GM19193 (cell line): Measurements from ENCODE around the gene NBEAL1.

Experiments
- POLR2A ChIP-seq: IDR thresholded peaks from 4 replicates; pipeline ENCODE4 v1.6.1; 2011; ENCODE audit not compliant: insufficient read depth, insufficient read length; ENCODE audit errors: extremely low read depth

NBEAL1 gene

GRCh38 chr2:203185864-203186263 lies 171.2 kb downstream of the NBEAL1 start:
- TF ChIP-seq POLR2A = no peak

DNA sequence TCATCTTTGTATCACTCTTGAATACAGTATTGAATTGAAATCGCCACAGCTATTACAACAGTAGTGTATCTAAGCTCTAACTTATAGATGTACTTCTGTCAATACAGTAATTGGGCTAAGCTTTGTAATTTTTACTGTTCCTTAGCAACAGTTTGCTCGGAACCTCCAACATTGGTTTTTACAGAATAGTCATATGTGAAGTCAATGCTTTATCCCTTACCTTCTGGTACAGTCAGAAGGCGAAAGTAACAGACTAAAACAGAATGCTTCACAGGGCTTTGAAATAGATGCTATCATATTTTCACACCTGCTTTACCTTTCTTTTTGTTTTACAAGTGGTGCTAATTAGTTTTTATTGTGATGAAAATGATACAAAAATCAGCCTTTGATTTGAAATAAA lies 177.3 kb downstream of the NBEAL1 start:
- TF ChIP-seq POLR2A = no peak

DNA sequence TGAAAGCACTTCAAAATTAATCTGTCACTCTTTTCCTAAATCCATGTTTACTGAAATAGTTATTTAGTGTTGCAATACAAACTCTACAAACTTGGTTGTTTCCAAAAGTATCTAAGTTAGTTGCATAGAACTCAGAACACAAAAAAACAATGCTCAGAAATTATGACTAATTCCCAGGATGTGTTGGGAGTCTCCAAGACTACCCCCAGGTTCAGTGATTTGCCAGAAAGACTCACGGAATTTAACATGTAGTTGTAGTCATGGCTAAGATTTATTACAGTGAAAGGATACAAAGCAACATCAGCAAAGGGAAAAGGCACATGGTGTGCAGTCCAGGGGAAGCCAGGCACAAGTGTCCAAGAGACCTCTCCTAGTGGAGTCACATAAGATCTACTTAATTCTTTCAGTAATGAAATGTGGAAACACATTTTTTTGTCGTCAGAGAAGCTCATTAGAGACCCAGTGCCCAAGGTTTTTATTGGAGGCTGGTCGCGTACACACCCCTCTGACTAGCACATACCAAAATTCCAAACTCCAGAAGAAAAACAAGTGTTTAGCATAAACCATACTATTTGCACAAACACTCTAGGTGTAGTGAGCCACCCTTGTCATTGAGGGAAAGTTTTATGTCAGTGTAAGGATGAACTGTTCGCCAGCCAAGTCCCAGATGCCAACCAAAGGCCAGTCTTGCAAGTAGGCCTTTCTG lies 180.8 kb downstream of the NBEAL1 start:
- TF ChIP-seq POLR2A = no peak

DNA sequence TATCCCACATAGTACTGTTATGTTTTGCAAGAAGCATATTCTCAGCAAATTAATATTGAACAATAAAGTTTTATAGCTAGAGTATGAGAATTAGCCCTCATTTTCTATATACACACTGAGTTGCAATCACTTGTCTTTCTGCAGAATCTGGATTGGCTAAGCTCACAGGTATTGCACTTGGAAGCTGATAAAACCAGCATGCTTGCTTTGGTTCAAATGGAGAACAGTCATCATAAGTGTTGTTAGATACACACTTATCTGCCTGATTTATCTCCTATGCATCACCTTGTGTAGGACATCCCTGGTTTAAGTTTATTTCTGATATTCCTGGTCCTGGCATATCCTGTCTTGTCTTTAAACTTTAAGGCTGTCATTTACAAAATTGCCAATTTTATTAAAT lies 186.2 kb downstream of the NBEAL1 start:
- no peak for TF ChIP-seq POLR2A

GRCh38 chr2:203201426-203201825 lies 186.8 kb downstream of the NBEAL1 start:
- no peak for TF ChIP-seq POLR2A

GRCh38 chr2:203209538-203209937 lies 194.9 kb downstream of the NBEAL1 start:
- TF ChIP-seq POLR2A = no peak

DNA sequence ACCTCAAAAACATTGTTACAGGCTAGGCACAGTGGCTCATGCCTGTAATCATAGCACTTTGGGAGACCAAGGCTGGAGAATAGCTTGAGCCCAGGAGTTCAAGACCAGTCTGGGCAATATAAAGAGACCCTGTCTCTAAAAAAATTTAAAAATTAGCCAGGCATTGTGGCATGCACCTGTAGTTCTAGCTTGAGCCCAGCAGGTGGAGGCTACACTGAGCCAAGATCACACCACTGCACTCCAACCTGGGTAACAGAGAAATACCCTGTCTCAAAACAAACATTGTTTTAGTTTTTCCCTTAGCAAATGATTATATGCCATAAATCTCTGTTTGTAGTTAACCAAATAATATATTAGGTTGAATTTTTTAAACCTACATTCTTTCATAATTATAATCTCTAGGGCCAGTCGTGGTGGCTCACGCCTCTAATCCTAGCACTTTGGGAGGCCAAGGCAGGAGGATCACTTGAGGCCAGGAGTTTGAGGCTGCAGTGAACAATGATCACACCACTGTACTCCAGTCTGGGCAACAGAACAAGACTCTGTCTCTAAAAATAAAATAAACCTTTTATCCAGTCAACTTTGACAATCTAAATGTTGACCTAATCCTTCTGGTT lies 210.9 kb downstream of the NBEAL1 start:
- TF ChIP-seq POLR2A = no peak

- no peak for TF ChIP-seq POLR2A
Observed at GRCh38 chr2:203237346-203238238, 222.9 kb downstream of the NBEAL1 start.

GRCh38 chr2:203238292-203238703 lies 223.6 kb downstream of the NBEAL1 start:
- TF ChIP-seq POLR2A = no peak

DNA sequence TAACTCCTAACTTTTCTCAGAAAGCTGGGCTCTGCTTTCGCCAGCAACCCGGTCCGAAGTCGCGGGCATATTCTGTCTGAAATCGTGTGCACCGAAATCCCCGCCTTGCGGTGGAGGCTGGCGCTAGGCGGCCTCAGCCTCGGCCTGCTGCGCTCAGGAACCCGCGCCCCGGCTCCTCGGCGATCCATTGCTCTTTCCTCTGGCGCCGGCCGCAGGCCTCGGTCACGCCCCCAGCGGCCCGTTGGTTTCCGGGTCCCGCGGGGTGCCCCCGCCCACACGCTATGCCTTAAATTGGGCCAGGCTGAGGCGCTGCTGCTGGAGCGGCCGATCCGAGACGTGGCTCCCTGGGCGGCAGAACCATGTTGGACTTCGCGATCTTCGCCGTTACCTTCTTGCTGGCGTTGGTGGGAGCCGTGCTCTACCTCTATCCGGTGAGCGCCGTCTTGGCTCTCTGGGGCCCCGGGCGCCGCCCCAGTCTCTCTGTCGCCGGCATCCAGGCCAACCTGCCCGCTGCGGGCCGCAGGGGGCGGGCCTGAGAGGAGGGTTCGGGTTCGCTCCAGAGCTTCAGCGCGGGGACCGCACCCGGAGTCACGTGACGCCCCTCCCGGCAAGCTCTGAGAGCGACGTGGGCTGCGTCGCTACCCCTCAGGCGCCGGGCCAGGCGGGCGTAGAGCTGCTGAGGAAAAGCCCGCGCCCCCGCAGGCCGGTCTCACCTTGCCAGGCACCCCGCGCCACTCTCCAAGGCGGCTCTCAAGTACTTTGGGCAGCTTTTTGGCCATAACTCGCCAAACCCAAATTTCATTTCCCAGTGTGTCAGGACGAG lies 224.2 kb downstream of the NBEAL1 start, which contains the start of gene CYP20A1:
Gene CYP20A1, plus strand, starts transcription at position 315 of the 823 bp plus-strand sequence. Its CDS starts 45 bp downstream, at position 360.
- peak; percentile 99 for TF ChIP-seq POLR2A

- TF ChIP-seq POLR2A = no peak
Observed at GRCh38 chr2:203240491-203240890, 225.8 kb downstream of the NBEAL1 start.

DNA sequence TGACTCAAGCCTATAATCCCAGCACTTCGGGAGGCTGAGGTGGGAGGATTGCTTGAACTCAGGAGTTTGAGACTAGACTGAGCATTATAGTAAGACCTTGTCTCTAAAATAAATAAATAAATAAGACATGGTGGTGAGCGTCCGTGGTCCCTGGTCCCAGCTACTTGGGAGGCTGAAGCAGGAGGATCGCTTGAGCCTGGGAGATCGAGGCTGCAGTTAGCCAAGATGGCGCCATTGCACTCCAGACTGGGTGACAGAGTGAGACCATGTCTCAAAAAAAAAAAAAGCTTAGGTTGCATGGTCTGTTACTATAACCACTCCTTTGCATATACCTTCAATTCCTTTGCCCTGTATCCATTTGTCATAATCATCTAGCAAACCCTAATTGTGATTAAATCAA lies 227.8 kb downstream of the NBEAL1 start:
- TF ChIP-seq POLR2A = no peak

GRCh38 chr2:203246646-203247045 lies 232.0 kb downstream of the NBEAL1 start:
- TF ChIP-seq POLR2A = no peak

DNA sequence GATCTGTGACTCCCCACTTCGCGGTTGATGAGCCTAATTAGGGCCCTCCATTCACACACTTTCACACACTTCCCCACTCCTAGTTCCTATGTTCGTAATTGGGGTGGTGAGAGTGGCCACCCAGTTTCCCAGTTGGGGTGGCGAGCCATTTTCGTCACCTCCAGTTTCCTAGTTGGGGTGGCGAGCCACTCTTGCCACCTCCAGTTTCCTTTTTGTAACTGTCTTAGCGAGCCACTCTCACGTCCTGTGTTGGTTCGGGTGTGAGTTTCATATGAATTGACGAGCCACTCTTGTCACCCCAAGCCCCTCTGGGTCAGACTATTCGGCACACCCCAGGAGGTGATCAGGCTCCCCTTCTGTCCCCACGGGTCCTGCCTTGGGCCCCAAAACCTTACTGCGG lies 238.1 kb downstream of the NBEAL1 start:
- no peak for TF ChIP-seq POLR2A
